Neural cell (in vitro differentiated cells): ENCODE measurements around the gene SLC17A9. TPM values are rescaled to one million over a fixed set of nuclear protein-coding genes. Genes with fewer than 3 reads are reported as not detected.

Experiments
- H2AFZ ChIP-seq: fragments of 200-600, 300-800 bp; sonication (generic), shearing (Covaris generic); 2 replicates; pipeline ENCODE4 v1.6.0; 2014; ENCODE audit warnings: low read depth, mild to moderate bottlenecking, antibody characterized with exemption, low read length, moderate library complexity
- H3F3A ChIP-seq: fragments of 200-600 bp; shearing (Covaris generic); 2 replicates; pipeline ENCODE4 v1.6.1; 2016; ENCODE audit warnings: mild to moderate bottlenecking, moderate library complexity, mixed read lengths, antibody characterized with exemption, low read length; ENCODE audit not compliant: insufficient read depth, poor library complexity, severe bottlenecking
- H3K27ac ChIP-seq: fragments of 200-600, 300-800 bp; sonication (generic), shearing (Covaris generic); 2 replicates; pipeline ENCODE4 v1.5.1; 2014; ENCODE audit warnings: mild to moderate bottlenecking, low read length, moderate library complexity
- H3K27me3 ChIP-seq: fragments of 300-800, 200-600 bp; sonication (generic), shearing (Covaris generic); 2 replicates; pipeline ENCODE4 v1.6.0; 2014; ENCODE audit warnings: mild to moderate bottlenecking, low read depth, low read length, moderate library complexity; ENCODE audit not compliant: insufficient read depth
- H3K36me3 ChIP-seq: fragments of 300-800, 200-600 bp; sonication (generic), shearing (Covaris generic); 2 replicates; pipeline ENCODE4 v1.5.1; 2014; ENCODE audit warnings: mild to moderate bottlenecking, antibody characterized with exemption, low read length, moderate library complexity; ENCODE audit not compliant: insufficient read depth
- H3K4me2 ChIP-seq: fragments of 300-800, 200-600 bp; sonication (generic), shearing (Covaris generic); 2 replicates; pipeline ENCODE4 v1.6.0; 2014; ENCODE audit warnings: mild to moderate bottlenecking, low read length
- H3K4me3 ChIP-seq: fragments of 300-800, 200-600 bp; sonication (generic), shearing (Covaris generic); 2 replicates; pipeline ENCODE4 v1.5.1; 2014; ENCODE audit warnings: mild to moderate bottlenecking, low read length, moderate library complexity
- H3K79me2 ChIP-seq: fragments of 200-600 bp; shearing (Covaris generic); replicated peaks from 2 replicates; pipeline ENCODE4 v1.6.0; 2014; ENCODE audit warnings: mild to moderate bottlenecking, low read length, moderate library complexity; ENCODE audit not compliant: insufficient read depth
- H3K9ac ChIP-seq: fragments of 300-800, 200-600 bp; sonication (generic), shearing (Covaris generic); 2 replicates; pipeline ENCODE4 v1.6.1; 2016; ENCODE audit warnings: mild to moderate bottlenecking, low read length, mixed read lengths
- H3K9me2 ChIP-seq: fragments of 200-600 bp; shearing (Covaris generic); 2 replicates; pipeline ENCODE4 v1.6.1; 2016; ENCODE audit warnings: mild to moderate bottlenecking, low read length, mixed read lengths; ENCODE audit not compliant: insufficient read depth
- H3K9me3 ChIP-seq: fragments of 200-600, 300-800 bp; sonication (generic), shearing (Covaris generic); 2 replicates; pipeline ENCODE4 v1.6.1; 2016; ENCODE audit warnings: mild to moderate bottlenecking, mixed run types, low read length, moderate library complexity, mixed read lengths
- H4K20me1 ChIP-seq: fragments of 200-600 bp; shearing (Covaris generic); 2 replicates; pipeline ENCODE4 v1.6.1; 2016; ENCODE audit warnings: mild to moderate bottlenecking, mixed run types; ENCODE audit not compliant: insufficient read depth
- EP300 ChIP-seq: fragments of 450-650 bp; conservative IDR thresholded peaks from 2 replicates; pipeline ENCODE4 v1.6.1; 2014; ENCODE audit warnings: antibody characterized with exemption, mild to moderate bottlenecking, moderate library complexity; ENCODE audit not compliant: poor library complexity, severe bottlenecking
- EZH2 ChIP-seq: fragments of 200-600, 300-800 bp; shearing (Covaris generic), sonication (generic); IDR thresholded peaks from 2 replicates; pipeline ENCODE4 v1.6.1; 2014; ENCODE audit warnings: antibody characterized with exemption, low read length, borderline replicate concordance, mild to moderate bottlenecking; ENCODE audit not compliant: insufficient read depth, poor library complexity, severe bottlenecking
- MXI1 ChIP-seq: fragments of 450-650 bp; conservative IDR thresholded peaks from 2 replicates; pipeline ENCODE4 v1.6.1; 2014; ENCODE audit warnings: antibody characterized with exemption, mild to moderate bottlenecking; ENCODE audit not compliant: poor library complexity, severe bottlenecking
- POLR2AphosphoS5 ChIP-seq: IDR thresholded peaks from 2 replicates; pipeline ENCODE4 v1.6.1; 2012
- RAD21 ChIP-seq: fragments of 450-650 bp; conservative IDR thresholded peaks from 2 replicates; pipeline ENCODE4 v1.6.1; 2014; ENCODE audit warnings: antibody characterized with exemption, mild to moderate bottlenecking, moderate library complexity
- SMC3 ChIP-seq: fragments of 450-650 bp; conservative IDR thresholded peaks from 2 replicates; pipeline ENCODE4 v1.6.1; 2014; ENCODE audit warnings: antibody characterized with exemption, mild to moderate bottlenecking, moderate library complexity; ENCODE audit not compliant: poor library complexity
- TAF1 ChIP-seq: IDR thresholded peaks from 2 replicates; pipeline ENCODE4 v1.6.1; 2012; ENCODE audit warnings: low read depth
- polyA plus RNA-seq: library from polyadenylated mRNA; depleted of rRNA; stranded (reverse); fragments of >200 nt; gene quantifications from 2 replicates; pipeline ENCODE4 v1.2.3, GENCODE V29; 2014
- TF ChIP-seq, protein P1 (sequence below): IDR thresholded peaks from 2 replicates; pipeline ENCODE4 v1.6.1; 2012; ENCODE audit warnings: borderline replicate concordance

The SLC17A9 gene
- polyA plus RNA-seq, 1 donor from 2014 or later = not detected

DNA sequence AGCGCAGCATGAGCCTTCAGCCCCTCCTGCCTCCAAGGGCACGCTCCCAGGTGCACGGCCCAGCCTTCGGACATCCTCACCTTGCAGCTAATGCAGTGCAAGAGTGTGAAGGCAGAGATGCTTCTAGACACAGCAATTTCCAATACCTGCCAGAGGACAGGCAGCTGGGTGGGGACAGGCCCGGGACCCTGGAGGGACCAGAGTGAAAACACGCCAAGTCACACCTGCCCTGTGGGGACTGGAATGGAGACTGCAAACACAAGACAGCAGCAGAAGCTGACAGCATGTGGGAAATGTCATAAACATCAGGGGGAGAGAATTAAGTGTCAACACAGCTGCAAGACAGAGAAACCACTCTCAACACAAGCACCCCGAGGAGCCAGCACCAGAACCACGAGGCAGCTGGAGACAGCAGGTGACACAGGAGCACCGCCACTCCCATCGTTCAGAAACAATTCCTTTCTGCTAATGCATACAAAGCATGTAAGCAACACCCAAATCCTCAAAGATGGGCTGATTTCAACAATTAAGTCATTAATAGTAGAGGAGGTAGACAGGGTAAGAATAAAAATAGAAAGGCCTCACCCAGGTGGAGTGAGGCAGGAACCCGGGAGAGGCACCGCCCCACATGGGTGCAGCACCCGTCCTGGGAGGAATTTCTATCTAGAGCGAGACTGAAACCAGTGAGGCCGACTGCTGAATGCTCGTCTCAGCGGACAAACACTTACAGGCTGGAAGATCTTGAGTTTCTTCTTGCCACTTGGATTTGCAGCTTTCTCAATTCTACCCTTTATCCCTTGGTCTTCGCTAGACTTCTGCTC is 43.3 kb upstream of the SLC17A9 start:
- no peak overlapping the region for H3K4me2 ChIP-seq
- H3K9me2 ChIP-seq = no peaks in the 10 kb centered on the region
- H2AFZ ChIP-seq = no peak overlapping the region
- no peaks in the 10 kb centered on the region for H3K27me3 ChIP-seq
- no peak overlapping the region for H3K27ac ChIP-seq
- H3F3A ChIP-seq = no peaks in the 10 kb centered on the region
- H4K20me1 ChIP-seq = peaks cover 13% of the 10 kb centered on the region
- peaks cover 38% of the 10 kb centered on the region for H3K79me2 ChIP-seq
- H3K36me3 ChIP-seq = peaks cover 8% of the 10 kb centered on the region
- H3K4me3 ChIP-seq = no peak overlapping the region
- H3K9ac ChIP-seq = no peak overlapping the region
- TF ChIP-seq MXI1 = no peak
- TF ChIP-seq RAD21 = no peak
- TF ChIP-seq SMC3 = no peak
- H3K9me3 ChIP-seq = no peaks in the 10 kb centered on the region

- no peak for TF ChIP-seq EP300
- no peak for TF ChIP-seq TAF1
- no peak for TF ChIP-seq MXI1
- TF ChIP-seq, protein P1, sequence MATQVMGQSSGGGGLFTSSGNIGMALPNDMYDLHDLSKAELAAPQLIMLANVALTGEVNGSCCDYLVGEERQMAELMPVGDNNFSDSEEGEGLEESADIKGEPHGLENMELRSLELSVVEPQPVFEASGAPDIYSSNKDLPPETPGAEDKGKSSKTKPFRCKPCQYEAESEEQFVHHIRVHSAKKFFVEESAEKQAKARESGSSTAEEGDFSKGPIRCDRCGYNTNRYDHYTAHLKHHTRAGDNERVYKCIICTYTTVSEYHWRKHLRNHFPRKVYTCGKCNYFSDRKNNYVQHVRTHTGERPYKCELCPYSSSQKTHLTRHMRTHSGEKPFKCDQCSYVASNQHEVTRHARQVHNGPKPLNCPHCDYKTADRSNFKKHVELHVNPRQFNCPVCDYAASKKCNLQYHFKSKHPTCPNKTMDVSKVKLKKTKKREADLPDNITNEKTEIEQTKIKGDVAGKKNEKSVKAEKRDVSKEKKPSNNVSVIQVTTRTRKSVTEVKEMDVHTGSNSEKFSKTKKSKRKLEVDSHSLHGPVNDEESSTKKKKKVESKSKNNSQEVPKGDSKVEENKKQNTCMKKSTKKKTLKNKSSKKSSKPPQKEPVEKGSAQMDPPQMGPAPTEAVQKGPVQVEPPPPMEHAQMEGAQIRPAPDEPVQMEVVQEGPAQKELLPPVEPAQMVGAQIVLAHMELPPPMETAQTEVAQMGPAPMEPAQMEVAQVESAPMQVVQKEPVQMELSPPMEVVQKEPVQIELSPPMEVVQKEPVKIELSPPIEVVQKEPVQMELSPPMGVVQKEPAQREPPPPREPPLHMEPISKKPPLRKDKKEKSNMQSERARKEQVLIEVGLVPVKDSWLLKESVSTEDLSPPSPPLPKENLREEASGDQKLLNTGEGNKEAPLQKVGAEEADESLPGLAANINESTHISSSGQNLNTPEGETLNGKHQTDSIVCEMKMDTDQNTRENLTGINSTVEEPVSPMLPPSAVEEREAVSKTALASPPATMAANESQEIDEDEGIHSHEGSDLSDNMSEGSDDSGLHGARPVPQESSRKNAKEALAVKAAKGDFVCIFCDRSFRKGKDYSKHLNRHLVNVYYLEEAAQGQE = no peak
- no peak for TF ChIP-seq POLR2AphosphoS5
- Histone ChIP-seq H3K9me3 (no peaks in the 10 kb centered on the region), H3K9ac (no peak overlapping the region), H3K79me2 (peaks cover 50% of the 10 kb centered on the region), H3K36me3 (peaks cover 8% of the 10 kb centered on the region), H3K27me3 (no peaks in the 10 kb centered on the region), H3K4me3 (no peak overlapping the region), H3F3A (no peaks in the 10 kb centered on the region), H3K27ac (no peak overlapping the region), H4K20me1 (peaks cover 23% of the 10 kb centered on the region), H2AFZ (no peak overlapping the region), H3K4me2 (no peak overlapping the region), H3K9me2 (no peaks in the 10 kb centered on the region)
Measured at GRCh38 chr20:62910217-62910766, 42.2 kb upstream of the SLC17A9 start.

DNA sequence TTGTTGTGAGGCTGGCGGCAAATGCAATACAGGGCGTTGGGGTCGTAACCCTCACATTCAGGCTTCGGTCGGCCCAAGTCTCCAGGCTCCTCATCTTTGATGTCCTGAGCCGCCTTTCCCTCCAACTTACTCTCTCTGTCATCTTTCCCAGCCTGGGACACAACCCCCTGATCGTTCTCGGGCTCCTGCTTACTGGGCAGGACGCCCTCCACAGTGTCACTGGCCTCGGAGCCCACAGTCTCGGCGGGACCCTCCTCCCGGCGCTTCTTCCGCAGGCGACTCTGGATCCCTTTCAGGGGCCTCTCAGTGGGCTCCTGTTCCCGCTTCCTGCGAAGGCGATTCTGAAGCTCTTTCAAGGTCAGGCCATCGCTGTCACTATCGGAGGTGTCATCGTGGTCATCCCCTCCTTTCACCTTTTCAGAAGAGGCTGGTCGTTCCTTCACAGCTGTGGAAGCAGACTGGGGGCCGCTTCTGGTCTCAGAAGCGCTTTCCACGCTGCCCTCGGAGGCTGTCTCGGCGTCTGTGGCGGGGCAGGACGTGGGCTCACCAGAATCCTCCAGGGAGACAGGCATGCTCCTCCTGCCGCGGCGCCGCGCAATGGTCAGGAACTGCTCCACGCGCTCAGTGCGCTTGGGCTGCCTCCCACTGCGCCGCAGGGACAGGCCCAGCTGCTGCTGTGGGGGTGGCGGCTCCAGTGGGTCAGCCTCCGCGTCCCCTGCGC is 41.6 kb upstream of the SLC17A9 start:
- Histone ChIP-seq H2AFZ (no peak overlapping the region), H3K9ac (no peak overlapping the region), H3K36me3 (peaks cover 8% of the 10 kb centered on the region), H3K27ac (no peak overlapping the region), H4K20me1 (peaks cover 27% of the 10 kb centered on the region), H3K9me2 (no peaks in the 10 kb centered on the region), H3K27me3 (no peaks in the 10 kb centered on the region), H3K4me3 (no peak overlapping the region), H3K9me3 (no peaks in the 10 kb centered on the region), H3K4me2 (no peak overlapping the region), H3F3A (no peaks in the 10 kb centered on the region), H3K79me2 (peaks cover 56% of the 10 kb centered on the region)
- TF ChIP-seq EP300 (no peak), POLR2AphosphoS5 (no peak), MXI1 (no peak), EZH2 (no peak)
- TF ChIP-seq, protein P1 = no peak
